ENCODE data around the gene SHROOM1.

Gene SHROOM1

GRCh38 chr5:132799392-132799791 is 31.1 kb downstream of the SHROOM1 start:
- Histone ChIP-seq H3K9me3 (ENCODE audit: insufficient read depth, low read depth, low read length) (no peaks in the 10 kb centered on the region), H3K4me3 (ENCODE audit: low read length, poor library complexity, severe bottlenecking) (no peak overlapping the region), H3F3A (ENCODE audit: low read depth) (no peaks in the 10 kb centered on the region), H3K36me3 (ENCODE audit: insufficient read depth, low read length) (no peaks in the 10 kb centered on the region), H4K20me1 (ENCODE audit: insufficient read depth, low read length, poor library complexity, severe bottlenecking) (no peaks in the 10 kb centered on the region), H3K9ac (ENCODE audit: low read depth, low read length, poor library complexity, severe bottlenecking) (no peak overlapping the region), H3K4me2 (ENCODE audit: low read depth, low read length, poor library complexity, severe bottlenecking) (no peak overlapping the region), H3K79me2 (ENCODE audit: insufficient read depth, low read length) (no peaks in the 10 kb centered on the region), H2AFZ (ENCODE audit: low read length) (no peak overlapping the region), H3K9me2 (replicated peaks; ENCODE audit: low read depth, low read length) (no peaks in the 10 kb centered on the region), H3K27me3 (ENCODE audit: insufficient read depth, low read length, poor library complexity, severe bottlenecking) (no peaks in the 10 kb centered on the region), H3K4me1 (ENCODE audit: insufficient read depth, low read length, poor library complexity, severe bottlenecking) (no peaks in the 10 kb centered on the region)
- TF ChIP-seq EZH2phosphoT487 (IDR thresholded peaks at IDR 0.05; ENCODE audit: borderline replicate concordance) (no peak), CTCF (conservative IDR thresholded peaks at IDR 0.05; ENCODE audit: low read length) (no peak)

GRCh38 chr5:132797651-132798050 is 32.8 kb downstream of the SHROOM1 start:
- Histone ChIP-seq H4K20me1 (ENCODE audit: insufficient read depth, low read length, poor library complexity, severe bottlenecking) (no peaks in the 10 kb centered on the region), H3K4me2 (ENCODE audit: low read depth, low read length, poor library complexity, severe bottlenecking) (no peak overlapping the region), H3K4me1 (ENCODE audit: insufficient read depth, low read length, poor library complexity, severe bottlenecking) (no peaks in the 10 kb centered on the region), H3K27me3 (ENCODE audit: insufficient read depth, low read length, poor library complexity, severe bottlenecking) (no peaks in the 10 kb centered on the region), H3F3A (ENCODE audit: low read depth) (no peaks in the 10 kb centered on the region), H3K4me3 (ENCODE audit: low read length, poor library complexity, severe bottlenecking) (no peak overlapping the region), H3K79me2 (ENCODE audit: insufficient read depth, low read length) (no peaks in the 10 kb centered on the region), H3K9me2 (replicated peaks; ENCODE audit: low read depth, low read length) (no peaks in the 10 kb centered on the region), H3K36me3 (ENCODE audit: insufficient read depth, low read length) (no peaks in the 10 kb centered on the region), H2AFZ (ENCODE audit: low read length) (no peak overlapping the region), H3K9ac (ENCODE audit: low read depth, low read length, poor library complexity, severe bottlenecking) (no peak overlapping the region), H3K9me3 (ENCODE audit: insufficient read depth, low read depth, low read length) (no peaks in the 10 kb centered on the region)
- no peak for TF ChIP-seq CTCF (conservative IDR thresholded peaks at IDR 0.05; ENCODE audit: low read length)
- no peak for TF ChIP-seq EZH2phosphoT487 (IDR thresholded peaks at IDR 0.05; ENCODE audit: borderline replicate concordance)

GRCh38 chr5:132791026-132791425 is 39.4 kb downstream of the SHROOM1 start:
- Histone ChIP-seq H3K79me2 (ENCODE audit: insufficient read depth, low read length) (no peaks in the 10 kb centered on the region), H3K4me3 (ENCODE audit: low read length, poor library complexity, severe bottlenecking) (no peak overlapping the region), H3K9me2 (replicated peaks; ENCODE audit: low read depth, low read length) (no peaks in the 10 kb centered on the region), H3F3A (ENCODE audit: low read depth) (no peaks in the 10 kb centered on the region), H4K20me1 (ENCODE audit: insufficient read depth, low read length, poor library complexity, severe bottlenecking) (no peaks in the 10 kb centered on the region), H3K4me1 (ENCODE audit: insufficient read depth, low read length, poor library complexity, severe bottlenecking) (no peaks in the 10 kb centered on the region), H3K9ac (ENCODE audit: low read depth, low read length, poor library complexity, severe bottlenecking) (no peak overlapping the region), H2AFZ (ENCODE audit: low read length) (no peak overlapping the region), H3K36me3 (ENCODE audit: insufficient read depth, low read length) (no peaks in the 10 kb centered on the region), H3K9me3 (ENCODE audit: insufficient read depth, low read depth, low read length) (no peaks in the 10 kb centered on the region), H3K27me3 (ENCODE audit: insufficient read depth, low read length, poor library complexity, severe bottlenecking) (no peaks in the 10 kb centered on the region), H3K4me2 (ENCODE audit: low read depth, low read length, poor library complexity, severe bottlenecking) (no peak overlapping the region)
- TF ChIP-seq EZH2phosphoT487 (IDR thresholded peaks at IDR 0.05; ENCODE audit: borderline replicate concordance) (no peak), CTCF (conservative IDR thresholded peaks at IDR 0.05; ENCODE audit: low read length) (no peak)

Measured in Loucy (cell line).